ENCODE measurements around the gene SGSM2.

Gene SGSM2

GRCh38 chr17:2317796-2318195, 19.5 kb upstream of the SGSM2 start:
- H3K4me3 ChIP-seq (ENCODE audit: low read depth, low read length) = no peak overlapping the region
- DNase-seq (ENCODE audit: low read depth, low spot score) = no peak
- in situ Hi-C loops (cut with HindIII; ENCODE audit: low sequenced_read_pairs) = no loop called here
- TF ChIP-seq CTCF (IDR thresholded peaks at IDR 0.05; ENCODE audit: low read depth, low read length) = no peak

- H3K4me3 ChIP-seq (ENCODE audit: low read depth, low read length) = no peak overlapping the region
- TF ChIP-seq CTCF (IDR thresholded peaks at IDR 0.05; ENCODE audit: low read depth, low read length) = no peak
- in situ Hi-C loops (cut with HindIII; ENCODE audit: low sequenced_read_pairs) = no loop called here
- no peak for DNase-seq (ENCODE audit: low read depth, low spot score)
Measured at GRCh38 chr17:2319051-2319450, 18.2 kb upstream of the SGSM2 start.

GRCh38 chr17:2321399-2321798, 15.9 kb upstream of the SGSM2 start:
- H3K4me3 ChIP-seq (ENCODE audit: low read depth, low read length) = no peak overlapping the region
- in situ Hi-C loops (cut with HindIII; ENCODE audit: low sequenced_read_pairs) = no loop called here
- TF ChIP-seq CTCF (IDR thresholded peaks at IDR 0.05; ENCODE audit: low read depth, low read length) = no peak
- no peak for DNase-seq (ENCODE audit: low read depth, low spot score)

GRCh38 chr17:2323629-2324314, 13.5 kb upstream of the SGSM2 start:
- no peak for TF ChIP-seq CTCF (IDR thresholded peaks at IDR 0.05; ENCODE audit: low read depth, low read length)
- in situ Hi-C loops (cut with HindIII; ENCODE audit: low sequenced_read_pairs) = no loop called here
- no peak for DNase-seq (ENCODE audit: low read depth, low spot score)
- no peak overlapping the region for H3K4me3 ChIP-seq (ENCODE audit: low read depth, low read length)

- in situ Hi-C loops (cut with HindIII; ENCODE audit: low sequenced_read_pairs) = no loop called here
- TF ChIP-seq CTCF (IDR thresholded peaks at IDR 0.05; ENCODE audit: low read depth, low read length) = no peak
- no peak overlapping the region for H3K4me3 ChIP-seq (ENCODE audit: low read depth, low read length)
- no peak for DNase-seq (ENCODE audit: low read depth, low spot score)
Measured at GRCh38 chr17:2331303-2331702, 6.0 kb upstream of the SGSM2 start.

- TF ChIP-seq CTCF (IDR thresholded peaks at IDR 0.05; ENCODE audit: low read depth, low read length) = no peak
- H3K4me3 ChIP-seq (ENCODE audit: low read depth, low read length) = peak overlapping the region; percentile 74
Measured at GRCh38 chr17:2335726-2336214, 1.5 kb upstream of the SGSM2 start.

More at GRCh38 chr17:2335726-2336214, 1.5 kb upstream of the SGSM2 start:
- DNase-seq (ENCODE audit: low read depth, low spot score) = no peak
- in situ Hi-C loops (cut with HindIII; ENCODE audit: low sequenced_read_pairs) = no loop called here

All from astrocyte of the spinal cord (primary cell).